A549 (cell line): ENCODE measurements around the gene MTHFD2. TPM values are rescaled to one million over a fixed set of nuclear protein-coding genes. Genes with fewer than 3 reads are reported as not detected.

Experiments
- ATAC-seq, 2 experiments: fragments of 200-7000 bp in 1 of 2; fragments of >200 bp in 1 of 2; cut with Nextera tagmentation in 1 of 2; cut with Tn5 transposase in 1 of 2; 3 replicates each; pipeline versions ENCODE4 v1.8.0 to v1.9.1; 2018 to 2020; ENCODE audit warnings: mild to moderate bottlenecking in 1 of 2, moderate library complexity in 1 of 2
- CTCF ChIA-PET: fragments of 300-600 bp; sonication (Branson Sonifier 250); formaldehyde crosslinking; extraction: SDS; loops from one replicate; lab custom pipeline; 2021; ENCODE audit warnings: antibody characterized with exemption, inconsistent platforms; lab: Yijun Ruan, JAX
- POLR2A ChIA-PET: fragments of 350-600 bp; formaldehyde crosslinking; extraction: SDS; loops from one replicate; lab custom pipeline; 2021; ENCODE audit warnings: antibody characterized with exemption, inconsistent platforms; lab: Yijun Ruan, JAX
- DNase-seq, 2 experiments: peaks; one replicate each; pipeline versions ENCODE4 v3.0.0 to v3.0.0-alpha.2; 2011 to 2016; ENCODE audit warnings: low read depth in 1 of 2, low spot score in 1 of 2
- FAIRE-seq: peaks from 2 replicates; lab custom pipeline; 2011; peaks lifted over from hg19 to GRCh38; lab: Jason Lieb, UNC
- H3K27ac ChIP-seq, 2 experiments: fragments of >200 bp; sonication (Bioruptor Twin); formaldehyde crosslinking; 3 replicates each; pipeline ENCODE4 v1.5.1; 2016 to 2017
- H3K4me1 ChIP-seq: fragments of >200 bp; sonication (Bioruptor Twin); formaldehyde crosslinking; 3 replicates; pipeline ENCODE4 v1.6.1; 2016
- H3K4me2 ChIP-seq: fragments of >200 bp; sonication (Bioruptor Twin); formaldehyde crosslinking; 3 replicates; pipeline ENCODE4 v1.6.1; 2016
- H3K4me3 ChIP-seq: fragments of >200 bp; sonication (Bioruptor Twin); formaldehyde crosslinking; 3 replicates; pipeline ENCODE4 v1.5.1; 2016
- H3K9me3 ChIP-seq: fragments of >200 bp; sonication (Bioruptor Twin); formaldehyde crosslinking; 3 replicates; pipeline ENCODE4 v1.6.1; 2016
- BCL3 ChIP-seq: fragments of >200 bp; sonication (Bioruptor Twin); formaldehyde crosslinking; IDR thresholded peaks from 3 replicates; pipeline ENCODE4 v1.6.1; 2016
- CHD2 ChIP-seq: fragments of 150-350 bp; IDR thresholded peaks from 2 replicates; pipeline ENCODE4 v1.6.1; 2014; ENCODE audit warnings: low read length; ENCODE audit not compliant: partially characterized antibody
- E2F6 ChIP-seq: IDR thresholded peaks from 2 replicates; pipeline ENCODE4 v1.6.1; 2012; ENCODE audit warnings: low read depth, borderline replicate concordance
- ESRRA ChIP-seq: fragments of 150-350 bp; IDR thresholded peaks from 2 replicates; pipeline ENCODE4 v1.6.1; 2014; ENCODE audit warnings: mild to moderate bottlenecking, low read length, borderline replicate concordance
- FOSL2 ChIP-seq, 2 experiments: fragments of 450-650 bp in 1 of 2; fragments of >200 bp in 1 of 2; sonication (Bioruptor Twin) in 1 of 2; formaldehyde crosslinking; IDR thresholded peaks; 2 replicates each; pipeline versions ENCODE4 v1.5.0 to v1.6.1; 2016 to 2020; ENCODE audit warnings: mild to moderate bottlenecking in 1 of 2, moderate library complexity in 1 of 2
- FOXS1 ChIP-seq: fragments of 250-450 bp; sonication (Bioruptor Pico); IDR thresholded peaks from 2 replicates; pipeline ENCODE4 v1.5.0; 2020; ENCODE audit warnings: mild to moderate bottlenecking, moderate library complexity
- HES2 ChIP-seq: fragments of >200 bp; sonication (Bioruptor Twin); formaldehyde crosslinking; IDR thresholded peaks from 2 replicates; pipeline ENCODE4 v1.6.1; 2016
- HEYL ChIP-seq: fragments of 250-450 bp; sonication (Bioruptor Pico); IDR thresholded peaks from 2 replicates; pipeline ENCODE4 v1.8.0; 2021; ENCODE audit warnings: mild to moderate bottlenecking, moderate library complexity
- HMGXB4 ChIP-seq: fragments of 250-450 bp; sonication (Bioruptor Pico); IDR thresholded peaks from 2 replicates; pipeline ENCODE4 v1.5.0; 2021; ENCODE audit warnings: mild to moderate bottlenecking, moderate library complexity, borderline replicate concordance
- HOXA7 ChIP-seq: fragments of 250-450 bp; sonication (Bioruptor Pico); IDR thresholded peaks from 2 replicates; pipeline ENCODE4 v1.5.0; 2020; ENCODE audit warnings: mild to moderate bottlenecking, moderate library complexity
- HOXB5 ChIP-seq: fragments of 250-450 bp; sonication (Bioruptor Pico); IDR thresholded peaks from 2 replicates; pipeline ENCODE4 v1.5.0; 2020; ENCODE audit warnings: mild to moderate bottlenecking, moderate library complexity
- JUN ChIP-seq, 2 experiments: fragments of >200 bp; sonication (Bioruptor Twin); formaldehyde crosslinking; IDR thresholded peaks; 2 replicates in 1 of 2; 3 replicates in 1 of 2; pipeline ENCODE4 v1.6.1; 2016 to 2017
- KDM5A ChIP-seq: fragments of 200-600 bp; sonication (generic); IDR thresholded peaks from 2 replicates; pipeline ENCODE4 v1.6.1; 2016; ENCODE audit warnings: antibody characterized with exemption, mild to moderate bottlenecking
- MAFK ChIP-seq: fragments of 450-650 bp; IDR thresholded peaks from 2 replicates; pipeline ENCODE4 v1.6.1; 2014; ENCODE audit not compliant: partially characterized antibody
- MAZ ChIP-seq: fragments of 150-350 bp; IDR thresholded peaks from 2 replicates; pipeline ENCODE4 v1.6.1; 2014; ENCODE audit warnings: antibody characterized with exemption, low read depth, low read length, borderline replicate concordance
- MYC ChIP-seq: IDR thresholded peaks from 2 replicates; pipeline ENCODE4 v1.6.1; 2012; ENCODE audit warnings: mild to moderate bottlenecking, inconsistent platforms, low read length, improper control_type of control experiment, borderline replicate concordance
- NR3C1 ChIP-seq: fragments of >200 bp; sonication (Bioruptor Twin); formaldehyde crosslinking; IDR thresholded peaks from 3 replicates; pipeline ENCODE4 v1.6.1; 2017
- PBX3 ChIP-seq: IDR thresholded peaks from 2 replicates; pipeline ENCODE4 v1.6.1; 2012
- POLR2A ChIP-seq: IDR thresholded peaks from 2 replicates; pipeline ENCODE4 v1.6.1; 2012; ENCODE audit warnings: mild to moderate bottlenecking, low read length
- RAD21 ChIP-seq, 2 experiments: fragments of >200 bp in 1 of 2; sonication (Bioruptor Twin) in 1 of 2; formaldehyde crosslinking in 1 of 2; IDR thresholded peaks in 1 of 2; conservative IDR thresholded peaks in 1 of 2; 2 replicates in 1 of 2; 3 replicates in 1 of 2; pipeline ENCODE4 v1.6.1; 2012 to 2018; ENCODE audit warnings: inconsistent platforms in 1 of 2
- RARB ChIP-seq: fragments of 250-450 bp; sonication (Bioruptor Pico); IDR thresholded peaks from 2 replicates; pipeline ENCODE4 v1.8.0; 2021; ENCODE audit warnings: mild to moderate bottlenecking, moderate library complexity
- RCOR1 ChIP-seq: fragments of 150-350 bp; IDR thresholded peaks from 2 replicates; pipeline ENCODE4 v1.6.1; 2014; ENCODE audit warnings: antibody characterized with exemption, low read length, low read depth
- REST ChIP-seq: fragments of 200-600 bp; sonication (generic); IDR thresholded peaks from 2 replicates; pipeline ENCODE4 v1.6.1; 2016; ENCODE audit warnings: antibody characterized with exemption, mild to moderate bottlenecking, moderate library complexity
- RFX5 ChIP-seq: fragments of 450-650 bp; IDR thresholded peaks from 2 replicates; pipeline ENCODE4 v1.7.1; 2014; ENCODE audit warnings: antibody characterized with exemption, mild to moderate bottlenecking, moderate library complexity
- SREBF2 ChIP-seq: fragments of 450-650 bp; IDR thresholded peaks from 2 replicates; pipeline ENCODE4 v1.6.1; 2014; ENCODE audit warnings: mild to moderate bottlenecking, moderate library complexity
- TFCP2L1 ChIP-seq: fragments of 250-450 bp; sonication (Bioruptor Pico); IDR thresholded peaks from 2 replicates; pipeline ENCODE4 v1.5.0; 2021; ENCODE audit warnings: mild to moderate bottlenecking
- TP53 ChIP-seq: fragments of 250-450 bp; sonication (Bioruptor Pico); IDR thresholded peaks from 2 replicates; pipeline ENCODE4 v1.5.0; 2021; ENCODE audit warnings: mild to moderate bottlenecking, moderate library complexity
- USF2 ChIP-seq: fragments of 450-650 bp; IDR thresholded peaks from 2 replicates; pipeline ENCODE4 v1.6.1; 2014; ENCODE audit warnings: antibody characterized with exemption
- WGBS: methylation state at CpG from one replicate; pipeline ENCODE4 v1.1.6; 2017; ENCODE audit errors: missing lambda C conversion rate; 5-methylcytosine and 5-hydroxymethylcytosine counted together
- polyA minus RNA-seq: library from RNA; depleted of rRNA, polyadenylated mRNA; stranded (reverse); fragments of >200 nt; gene quantifications from 2 replicates; pipeline ENCODE4 v1.2.3, GENCODE V29; 2011; rRNA and poly(A)+ RNA removed
- polyA plus RNA-seq, 4 experiments: library from polyadenylated mRNA; depleted of rRNA in 3 of 4; stranded (reverse); fragments of >200 nt; fragmentation: RNase III in 1 of 4; extraction: RNeasy Plus Mini Kit Qiagen cat#74134 plus additional on column Dnase treatment in 1 of 4; gene quantifications; 2 replicates in 3 of 4; 3 replicates in 1 of 4; pipeline ENCODE4 v1.2.3, GENCODE V29; 2011 to 2017

The MTHFD2 gene
- polyA plus RNA-seq (2011; rRNA removed): 429 and 608 TPM in 2 replicates
- 270 and 278 TPM in 2 replicates for polyA plus RNA-seq (2012; cell fraction: cytosol; rRNA removed)
- polyA plus RNA-seq (2012; cell fraction: nucleus; rRNA removed): 61.1 and 149 TPM in 2 replicates
- polyA plus RNA-seq (2017; fragmentation: RNase III; extraction: RNeasy Plus Mini Kit Qiagen cat#74134 plus additional on column Dnase treatment): 149 to 188 TPM (median 153 TPM) in 3 replicates
- polyA minus RNA-seq: 254 and 261 TPM in 2 replicates

- ChIA-PET CTCF (interaction anchor here (0.6 to 2.5 kb wide), 18 partner anchors 9 to 389 kb away, joined by 3 to 16 read pairs (median 4); no protein-coding TSS in a partner anchor), POLR2A (interaction anchor here (0.5 to 2.4 kb wide), 11 partner anchors 10 to 316 kb away, joined by 3 to 29 read pairs (median 4); partner anchors contain the start of genes MOB1A and TLX2)
- Histone ChIP-seq H3K4me3 (peak within 1 kb of the TSS; percentile 94), H3K27ac (peak within 1 kb of the TSS; percentile 95 to 100), H3K9me3 (no peaks in the 10 kb centered on the region), H3K4me2 (peak within 1 kb of the TSS; percentile 91), H3K4me1 (peaks cover 42% of the 10 kb centered on the region)
- 3% methylated on average over 46 of the region's 96 CpGs for WGBS
- ATAC-seq: peak; percentile 92 to 95
- DNase-seq: peak; percentile 99 to 100
- no peak for FAIRE-seq
- TF ChIP-seq ESRRA: no peak
- peak; percentile 100 for TF ChIP-seq MYC
- no peak for TF ChIP-seq RCOR1
- peak; percentile 73; the same call in 1 of the 2 replicates for TF ChIP-seq RARB (CRISPR knock-in tag)
- no peak for TF ChIP-seq SREBF2
- TF ChIP-seq HEYL (CRISPR knock-in tag): no peak
- TF ChIP-seq MAZ: 0 out of 2 replicates have a peak, but pooled peaks have one; percentile 60
- peak; percentile 81; the same call in 1 of the 2 replicates for TF ChIP-seq TP53 (CRISPR knock-in tag)
- TF ChIP-seq POLR2A: peak; percentile 100
- TF ChIP-seq FOXS1: no peak
- peak; percentile 59 for TF ChIP-seq REST
- TF ChIP-seq RAD21 (conservative IDR thresholded peaks at IDR 0.05 in 1 of 2, IDR thresholded peaks at IDR 0.05 in 1 of 2): peak; percentile 26 to 27; a peak in 2 of 5 replicates
- no peak for TF ChIP-seq FOSL2 (IDR thresholded peaks at IDR 0.05)
- no peak for TF ChIP-seq FOSL2 (CRISPR knock-in tag; IDR thresholded peaks at IDR 0.05)
- TF ChIP-seq USF2: peak; percentile 85
- 0 out of 2 replicates have a peak, but pooled peaks have one; percentile 57 for TF ChIP-seq HOXA7
- TF ChIP-seq BCL3: peak; percentile 99
- peak; percentile 86 for TF ChIP-seq PBX3
- peak; percentile 72; the same call in 1 of the 2 replicates for TF ChIP-seq HMGXB4
- no peak for TF ChIP-seq HES2
- no peak for TF ChIP-seq NR3C1
- peak; percentile 26; the same call in 1 of the 2 replicates for TF ChIP-seq HOXB5 (CRISPR knock-in tag)
- TF ChIP-seq KDM5A: no peak; the same call in 1 of the 2 replicates
- TF ChIP-seq TFCP2L1 (CRISPR knock-in tag): peak; percentile 95
- TF ChIP-seq JUN (IDR thresholded peaks at IDR 0.05): peak; percentile 99 to 100
- 0 out of 2 replicates have a peak, but pooled peaks have one; percentile 20 for TF ChIP-seq RFX5
- peak; percentile 15 for TF ChIP-seq CHD2
- peak; percentile 97 for TF ChIP-seq E2F6
- no peak for TF ChIP-seq MAFK
Observed at GRCh38 chr2:74198461-74199274, at the start of gene MTHFD2. TSS of gene MTHFD2 (plus strand) at chr2:74198615. CDS start at chr2:74198642, 27 bp downstream.
